ENCODE results near the gene LIN7A.
"Not testable (repeated sequence)": the region's sequence is repeated elsewhere in the genome, so short reads cannot be mapped to it uniquely, and the experiment has no call there.

The LIN7A gene

DNA sequence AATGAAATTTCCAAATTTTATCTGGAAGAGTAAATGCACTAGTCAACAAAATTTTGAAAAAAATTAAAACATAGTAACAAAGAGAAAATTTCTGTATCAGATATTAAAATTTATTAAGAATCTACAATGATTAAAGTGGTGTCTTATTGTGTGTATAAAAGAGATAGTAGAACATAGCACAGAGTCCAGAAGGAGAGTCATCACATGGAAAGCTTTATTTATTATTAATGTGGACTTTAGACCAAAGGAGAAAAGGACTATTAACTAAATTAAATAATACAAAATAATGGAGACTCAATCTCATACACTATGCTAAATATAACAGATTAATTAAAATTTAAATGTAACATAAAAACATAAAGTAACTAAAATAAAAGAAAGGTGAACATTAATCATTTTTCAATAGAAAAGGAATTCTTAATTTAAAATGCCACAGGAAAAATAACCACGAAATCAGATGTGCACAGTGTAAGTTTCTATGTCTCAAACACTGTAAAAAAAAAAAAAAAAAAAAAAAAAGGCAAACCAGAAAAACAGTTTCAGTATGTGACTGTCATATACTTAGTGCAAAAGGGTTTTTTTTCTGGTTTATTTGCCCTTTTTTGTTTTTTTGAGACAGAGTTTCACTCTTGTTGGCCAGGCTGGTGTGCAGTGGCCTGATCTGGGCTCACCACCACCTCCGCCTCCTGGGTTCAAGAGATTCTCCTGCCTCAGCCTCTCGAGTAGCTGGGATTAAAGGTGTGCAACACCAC is 125.6 kb downstream of the LIN7A start:
- DNase-seq (ENCODE audit: low read depth in 2 of 2), result no peak

DNA sequence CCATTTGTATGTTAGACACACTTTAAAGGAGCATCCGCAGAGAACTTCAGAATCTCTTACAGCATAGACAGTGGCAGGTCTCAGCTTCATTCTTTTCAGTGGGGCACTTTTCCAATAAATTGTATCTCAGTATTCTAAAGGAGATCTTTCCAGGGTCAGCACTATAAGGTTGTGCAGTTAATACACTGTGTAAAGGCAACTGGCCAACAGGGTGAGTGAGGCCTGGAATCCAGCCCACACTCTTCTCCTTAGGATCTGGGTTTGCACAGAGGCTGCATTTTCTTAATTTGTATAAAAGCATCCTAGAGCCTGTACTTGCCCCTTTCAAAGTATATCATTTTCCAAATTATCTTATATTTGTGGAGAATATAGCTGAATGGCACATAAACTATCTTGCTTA is 126.9 kb downstream of the LIN7A start:
- DNase-seq (ENCODE audit: low read depth in 2 of 2), result no peak

DNA sequence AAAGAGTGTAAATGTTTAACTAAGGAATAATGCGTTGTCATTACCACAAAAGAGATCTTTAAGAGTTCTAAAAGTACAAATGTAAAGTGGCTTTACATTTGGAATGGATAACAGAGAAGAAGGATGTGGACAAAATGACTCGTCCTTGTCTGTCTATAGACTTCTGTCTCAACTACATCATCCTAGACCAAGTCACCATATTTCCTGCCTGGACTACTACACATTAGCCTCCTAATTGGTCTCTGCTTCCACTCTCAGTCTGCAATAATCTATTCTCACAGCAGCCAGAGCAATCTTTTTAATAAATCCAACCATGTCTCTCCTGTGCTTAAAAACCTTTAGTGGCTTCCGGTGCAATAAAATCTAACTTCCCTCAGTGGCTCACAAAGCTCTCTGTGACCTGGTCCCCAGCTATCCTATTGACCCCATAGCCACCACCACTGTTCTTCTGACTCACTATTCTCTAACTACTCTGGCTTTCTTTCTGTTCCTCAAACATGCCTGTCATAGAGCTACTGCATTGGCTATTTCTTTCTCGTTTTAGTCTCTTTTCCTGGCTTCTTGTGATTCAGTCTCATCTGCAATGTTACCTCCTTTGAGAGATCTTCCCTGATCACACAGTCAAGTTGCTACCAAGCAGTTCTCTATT is 130.0 kb downstream of the LIN7A start:
- DNase-seq (ENCODE audit: low read depth in 2 of 2), result no peak

DNA sequence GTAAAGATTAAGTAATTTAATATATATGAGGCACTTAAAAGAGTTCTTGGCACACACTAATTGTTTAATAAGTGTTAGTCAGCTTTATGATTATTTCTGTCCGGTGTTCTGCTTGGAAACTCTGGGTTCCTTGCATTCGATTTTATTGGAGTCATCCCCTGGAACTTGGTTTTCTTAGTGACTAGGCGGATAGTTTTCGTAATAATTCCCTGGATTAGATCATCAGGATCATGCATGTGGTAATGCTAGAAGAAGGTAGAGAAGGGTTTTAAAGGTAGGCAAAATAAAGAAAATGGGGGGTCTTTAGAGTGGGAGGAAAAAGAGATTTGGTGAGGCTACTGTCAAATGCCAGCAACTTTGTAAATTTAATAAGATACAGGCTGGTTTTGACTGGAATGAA is 132.6 kb downstream of the LIN7A start:
- DNase-seq (ENCODE audit: low read depth in 2 of 2), result no peak

DNA sequence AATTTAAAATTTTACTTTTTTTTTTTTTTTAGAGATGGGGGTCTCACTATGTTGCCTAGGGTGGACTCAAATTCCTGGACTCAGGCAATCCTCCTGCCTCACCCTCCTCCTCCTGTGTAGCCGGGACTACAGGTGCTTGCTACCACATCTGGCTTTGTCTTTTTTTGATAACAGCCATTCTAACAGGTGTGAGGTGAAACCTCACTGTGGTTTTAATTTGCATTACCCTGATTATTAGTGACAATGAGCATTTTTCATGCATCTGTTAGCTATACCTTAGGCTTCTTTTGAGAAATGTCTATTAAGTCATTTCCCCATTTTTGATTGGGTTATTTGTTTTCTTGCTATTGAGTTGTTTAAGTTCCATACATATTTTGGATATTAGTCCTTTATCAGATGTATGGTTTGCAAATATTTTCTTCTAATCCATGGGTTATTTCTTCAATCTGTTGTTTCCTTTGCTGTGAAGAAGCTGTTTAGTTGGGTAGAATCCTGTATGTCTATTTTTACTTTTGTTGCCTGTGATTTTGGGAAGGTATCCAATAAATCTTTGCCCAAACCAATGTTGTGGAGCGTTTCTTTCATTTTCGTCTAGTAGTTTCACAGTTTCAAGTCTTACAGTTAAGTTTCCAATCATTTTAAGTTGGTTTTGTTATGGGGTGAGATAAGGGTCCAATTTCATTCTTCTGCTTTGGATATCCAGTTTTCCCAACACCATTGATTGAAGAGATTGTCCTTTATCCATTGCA is 134.9 kb downstream of the LIN7A start:
- DNase-seq (ENCODE audit: low read depth in 2 of 2), result no peak

DNA sequence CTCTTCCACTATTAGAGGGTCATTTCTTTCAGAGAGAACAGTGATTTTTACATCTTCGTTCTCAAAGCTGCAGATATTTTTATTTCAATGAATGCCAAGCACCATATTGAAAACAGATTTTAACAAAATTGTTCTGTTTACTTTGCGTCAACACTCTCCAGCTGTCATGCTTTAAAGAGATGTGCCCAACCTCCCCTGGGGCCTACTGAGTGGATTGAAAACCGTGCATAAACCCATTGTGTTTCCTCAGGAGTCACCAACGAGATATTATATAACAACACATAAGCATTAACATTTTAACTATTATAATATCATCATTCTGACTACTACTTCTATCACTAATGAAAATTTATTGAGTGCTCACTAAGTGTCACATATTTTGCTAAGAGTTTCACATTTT is 139.5 kb downstream of the LIN7A start:
- no peak for DNase-seq (ENCODE audit: low read depth in 2 of 2)

DNA sequence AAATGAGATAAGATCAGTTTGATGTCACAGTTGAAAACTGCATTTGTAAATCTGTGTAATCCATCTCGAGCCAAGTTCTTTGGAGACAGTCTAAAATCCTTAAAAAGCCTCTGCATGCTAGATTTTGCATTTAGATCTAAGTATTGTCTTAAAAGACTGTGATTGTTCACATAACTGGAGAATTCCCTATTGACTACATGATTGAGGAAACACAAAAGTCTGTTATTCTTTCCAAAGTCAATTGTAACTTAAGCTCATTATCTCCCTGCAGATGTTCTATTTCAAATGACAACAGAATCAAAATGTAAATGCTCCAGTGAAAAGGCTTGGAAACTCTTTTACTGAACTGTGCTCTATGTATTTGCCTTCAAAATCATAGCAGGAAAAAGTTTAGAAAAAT is 143.2 kb downstream of the LIN7A start:
- DNase-seq (ENCODE audit: low read depth in 2 of 2), result no peak

DNA sequence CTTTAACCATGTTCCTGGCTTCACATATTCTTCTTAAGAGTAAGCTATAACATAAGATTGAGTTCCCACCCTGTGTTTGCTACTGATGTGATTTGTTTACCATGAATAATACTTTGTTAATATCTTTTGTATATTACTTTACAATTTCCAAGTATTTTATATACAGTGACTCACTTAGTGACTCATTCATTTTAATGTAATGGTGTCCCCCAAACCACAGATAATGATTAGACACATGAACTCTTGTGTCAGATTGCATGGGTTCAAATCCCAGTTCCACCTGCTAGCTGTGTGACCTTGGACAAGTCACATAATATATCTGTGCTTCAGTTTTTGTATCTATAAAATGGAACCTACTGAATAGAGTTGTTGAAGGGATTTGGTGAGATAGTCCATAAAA is 144.9 kb downstream of the LIN7A start:
- DNase-seq (ENCODE audit: low read depth in 2 of 2), result no peak

DNA sequence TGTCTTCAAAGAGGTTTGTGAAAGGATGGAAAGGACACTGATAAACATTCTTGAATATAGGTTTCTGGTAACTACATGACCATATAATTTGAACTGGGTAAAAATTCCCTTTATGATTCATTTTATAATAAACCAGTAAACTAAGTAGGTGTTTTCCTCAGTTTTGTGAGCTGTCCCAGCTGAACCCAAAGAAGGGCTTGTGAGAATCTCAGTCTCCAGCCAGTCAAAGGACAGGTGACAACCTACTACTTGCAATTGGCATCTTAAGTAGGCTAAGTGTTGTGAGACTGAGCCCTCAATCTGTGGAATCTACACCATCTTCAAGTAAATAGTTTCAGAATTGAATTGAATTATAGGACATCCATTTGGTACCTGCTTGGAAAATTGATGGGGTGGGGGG is 145.9 kb downstream of the LIN7A start:
- no peak for DNase-seq (ENCODE audit: low read depth in 2 of 2)

DNA sequence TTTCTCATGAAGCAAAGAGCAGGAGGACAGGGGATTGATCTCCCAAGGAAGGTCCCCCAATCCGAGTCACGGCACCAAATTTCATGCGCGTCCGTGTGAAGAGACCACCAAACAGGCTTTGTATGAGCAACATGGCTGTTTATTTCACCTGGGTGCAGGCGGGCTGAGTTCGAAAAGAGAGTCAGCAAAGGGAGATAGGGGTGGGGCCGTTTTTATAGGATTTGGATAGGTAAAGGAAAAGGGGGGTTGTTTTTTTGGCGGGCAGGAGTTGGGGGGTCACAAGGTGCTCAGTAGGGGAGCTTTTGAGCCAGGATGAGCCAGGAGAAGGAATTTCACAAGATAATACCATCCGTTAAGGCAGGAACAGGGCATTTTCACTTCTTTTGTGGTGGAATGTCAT is 149.3 kb downstream of the LIN7A start:
- DNase-seq (ENCODE audit: low read depth in 2 of 2), result not testable (repeated sequence)

DNA sequence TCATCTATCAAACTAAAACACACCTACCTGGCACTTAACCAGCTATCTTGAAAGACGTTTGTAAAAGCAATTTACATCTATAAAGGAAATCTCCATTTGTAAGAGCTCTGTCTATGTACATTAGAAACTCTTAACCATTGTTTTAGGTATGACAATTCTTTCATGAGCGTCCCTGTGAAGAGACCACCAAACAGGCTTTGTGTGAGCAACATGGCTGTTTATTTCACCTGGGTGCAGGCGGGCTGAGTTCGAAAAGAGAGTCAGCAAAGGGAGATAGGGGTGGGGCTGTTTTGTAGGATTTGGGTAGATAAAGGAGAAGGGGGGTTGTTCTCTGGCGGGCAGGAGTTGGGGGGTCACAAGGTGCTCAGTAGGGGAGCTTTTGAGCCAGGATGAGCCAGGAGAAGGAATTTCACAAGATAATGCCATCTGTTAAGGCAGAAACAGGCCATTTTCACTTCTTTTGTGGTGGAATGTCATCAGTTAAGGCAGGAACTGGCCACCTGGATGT is 154.7 kb downstream of the LIN7A start:
- not testable (repeated sequence) for DNase-seq (ENCODE audit: low read depth in 2 of 2)

DNA sequence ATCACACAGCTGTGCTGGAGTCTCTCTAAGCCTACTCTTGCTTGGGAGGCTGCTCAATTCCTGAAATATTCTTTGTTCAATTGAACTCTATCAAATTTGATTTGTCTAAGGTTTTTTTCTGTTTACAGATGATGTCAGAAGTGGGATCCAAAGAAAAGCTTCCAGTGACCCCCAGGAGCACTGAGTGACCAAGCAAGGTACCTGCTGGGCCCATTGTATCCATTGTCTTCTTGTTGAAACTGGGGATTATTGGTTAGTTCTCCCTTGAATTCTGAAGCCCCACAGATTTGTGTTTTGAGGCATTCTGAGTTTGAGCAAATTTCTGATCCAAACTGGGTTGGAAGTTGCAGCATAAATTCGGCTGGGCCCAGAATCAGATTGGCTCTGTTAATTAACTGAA is 156.4 kb downstream of the LIN7A start:
- no peak for DNase-seq (ENCODE audit: low read depth in 2 of 2)

DNA sequence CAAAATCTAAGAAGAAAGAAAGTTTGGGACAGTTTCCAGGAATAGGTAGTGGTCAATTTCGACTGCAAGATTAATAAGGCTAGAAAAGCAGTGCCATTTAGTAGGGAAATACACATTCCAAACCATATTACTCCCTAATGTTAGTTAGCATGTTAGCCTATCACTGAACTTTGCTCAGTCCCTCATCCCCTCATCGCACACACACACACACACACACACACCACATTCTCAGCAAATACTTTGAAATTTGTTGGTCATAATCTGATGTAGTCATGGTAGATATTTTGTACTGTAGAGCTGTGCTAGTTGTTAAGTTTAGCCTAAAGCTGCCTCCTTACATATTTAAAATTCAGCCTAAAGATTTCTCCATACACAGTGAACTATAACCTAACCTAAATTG is 157.0 kb downstream of the LIN7A start:
- DNase-seq (ENCODE audit: low read depth in 2 of 2), result no peak

DNA sequence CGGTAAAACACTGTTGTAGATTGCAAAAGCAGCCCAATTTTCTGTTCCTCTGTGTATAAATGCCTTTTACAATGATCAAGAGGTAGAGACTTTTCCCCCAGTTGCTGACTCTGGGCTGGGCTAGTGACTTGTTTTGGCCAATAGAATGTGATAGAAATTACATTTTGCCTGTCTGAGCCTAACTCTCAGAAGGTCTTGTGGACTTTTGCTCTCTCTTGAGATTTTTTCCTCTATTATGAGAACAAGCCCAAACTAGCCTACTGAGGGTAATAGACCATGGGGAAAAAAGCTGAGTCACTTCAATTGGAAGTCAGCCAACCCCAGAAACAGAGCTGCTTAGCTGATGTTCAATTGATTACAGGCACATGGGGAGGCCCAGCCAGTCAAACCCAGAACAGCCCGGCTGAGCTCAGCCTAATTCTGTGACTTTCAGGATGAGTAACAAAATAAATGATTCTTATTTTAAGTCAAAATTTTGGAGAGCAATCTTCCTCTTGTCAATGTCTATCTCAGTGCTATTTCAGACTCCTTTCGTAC is 159.7 kb downstream of the LIN7A start:
- no peak for DNase-seq (ENCODE audit: low read depth in 2 of 2)

DNA sequence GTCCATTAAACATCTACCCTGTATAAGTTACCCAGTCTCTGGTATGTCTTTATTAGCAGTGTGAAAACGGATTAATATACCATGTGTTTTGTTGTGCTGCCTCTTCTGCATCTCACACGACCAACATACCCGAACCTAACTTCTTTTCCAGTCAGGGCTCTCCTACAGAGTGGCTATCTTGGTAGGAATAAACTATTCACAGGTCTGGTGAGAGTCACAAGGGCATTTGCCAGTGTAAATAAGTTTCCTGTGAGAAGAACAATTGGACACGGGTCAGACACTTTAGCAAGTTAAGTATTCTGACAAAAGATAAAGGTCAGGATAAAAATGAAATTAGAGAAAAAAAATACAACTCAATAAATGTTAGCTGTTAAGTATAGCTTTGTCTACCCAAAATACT is 160.1 kb downstream of the LIN7A start:
- DNase-seq (ENCODE audit: low read depth in 2 of 2), result no peak

DNA sequence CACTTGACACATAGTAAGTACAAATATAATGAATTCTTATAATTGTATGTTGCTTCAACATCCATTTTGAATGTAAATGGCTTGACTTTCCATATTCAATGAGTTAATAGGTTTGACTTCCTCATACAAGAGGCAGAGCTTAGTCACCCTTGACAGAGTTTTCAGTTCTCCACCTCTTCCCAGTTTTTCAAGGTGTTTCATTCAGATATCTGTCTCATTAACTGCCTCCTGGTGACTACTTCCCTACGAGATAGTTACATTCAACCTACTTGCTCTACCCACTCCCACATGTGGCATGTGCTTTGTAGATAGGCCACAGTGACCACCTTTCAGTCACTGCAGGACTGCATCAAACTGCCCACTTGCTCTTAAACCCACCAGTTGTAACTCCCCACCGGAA is 161.0 kb downstream of the LIN7A start:
- no peak for DNase-seq (ENCODE audit: low read depth in 2 of 2)

DNA sequence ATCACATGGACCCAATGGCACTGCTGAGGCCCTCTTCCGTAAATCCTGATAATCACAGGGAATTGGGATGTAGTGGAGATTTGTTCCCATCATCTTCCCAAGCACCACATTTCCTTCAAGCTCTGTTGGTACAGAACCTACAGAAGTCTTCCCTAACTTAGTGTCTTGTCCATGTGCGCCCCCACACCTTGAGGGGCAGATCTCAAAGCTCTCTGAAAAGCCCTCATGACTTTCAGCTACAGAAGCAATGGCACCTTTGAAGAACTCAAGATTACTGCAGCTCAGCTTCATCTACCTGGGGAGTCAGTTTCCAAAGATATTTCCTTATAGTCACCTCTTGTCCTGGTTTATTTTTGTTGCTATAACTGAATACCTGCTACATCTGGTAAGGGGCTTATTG is 166.8 kb downstream of the LIN7A start:
- no peak for DNase-seq (ENCODE audit: low read depth in 2 of 2)

DNA sequence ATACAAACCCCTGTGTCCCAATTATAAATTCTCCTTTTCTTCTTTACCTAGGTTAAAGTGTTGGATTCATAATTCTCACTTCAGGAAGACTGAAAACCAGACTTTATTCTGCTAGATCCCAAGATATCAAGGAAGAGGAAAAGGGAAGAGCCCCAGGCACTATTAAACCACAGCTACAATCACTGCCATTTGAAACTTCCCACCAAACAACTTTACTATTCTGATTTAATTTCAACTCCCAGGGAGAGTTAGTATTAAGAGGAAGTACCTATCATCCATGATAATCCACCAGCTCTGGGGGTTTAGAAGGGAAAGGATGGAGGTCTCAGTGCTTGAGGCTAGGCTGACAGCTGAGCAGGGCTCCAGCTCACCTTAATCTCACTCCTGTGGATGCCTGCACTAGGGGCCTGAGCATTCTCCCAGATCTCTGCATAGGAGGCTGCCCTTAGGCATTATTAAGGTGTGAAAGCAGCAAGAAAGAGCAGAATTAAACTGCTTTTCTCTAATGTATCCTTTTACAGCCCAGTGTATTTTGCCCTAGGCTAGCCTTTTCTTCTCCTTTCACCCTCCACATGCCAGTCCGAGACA is 168.1 kb downstream of the LIN7A start:
- no peak for DNase-seq (ENCODE audit: low read depth in 2 of 2)

DNA sequence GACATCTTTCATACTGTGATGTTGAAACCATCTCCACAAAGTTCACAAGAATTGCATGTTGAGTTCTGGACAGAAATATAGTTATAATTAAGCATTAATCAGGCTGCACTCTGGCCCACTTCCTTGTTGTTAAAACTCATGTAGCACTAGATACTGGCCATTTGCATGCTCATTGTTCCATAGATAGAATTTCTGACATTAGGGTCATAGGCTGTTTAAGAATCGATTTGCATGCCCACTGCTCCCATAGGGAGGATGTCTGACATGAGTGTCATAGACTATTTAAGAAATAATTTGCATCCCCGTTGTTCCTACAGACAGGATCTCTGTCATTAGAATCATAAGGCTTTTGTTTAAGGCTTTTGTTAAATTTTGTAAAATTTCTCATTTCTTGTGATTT is 170.8 kb downstream of the LIN7A start:
- no peak for DNase-seq (ENCODE audit: low read depth in 2 of 2)

DNA sequence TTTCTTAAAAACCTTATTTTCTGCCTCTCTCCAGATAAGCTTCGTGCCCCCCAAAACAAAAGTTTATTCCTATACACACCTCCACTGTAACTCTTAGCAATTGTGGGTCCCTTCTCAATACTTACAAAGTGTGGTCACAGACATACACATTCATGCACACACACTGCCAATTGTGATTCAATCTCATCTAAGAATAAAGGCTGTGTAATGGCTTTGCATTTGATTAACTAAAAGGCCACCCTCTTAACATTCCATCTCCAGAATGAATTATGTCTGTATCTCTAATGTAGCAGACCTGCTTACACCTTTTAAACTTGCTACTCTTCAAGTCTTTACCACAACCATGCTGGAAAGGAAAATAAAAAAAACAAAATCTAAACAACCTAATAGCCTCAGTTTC is 171.5 kb downstream of the LIN7A start:
- no peak for DNase-seq (ENCODE audit: low read depth in 2 of 2)

DNA sequence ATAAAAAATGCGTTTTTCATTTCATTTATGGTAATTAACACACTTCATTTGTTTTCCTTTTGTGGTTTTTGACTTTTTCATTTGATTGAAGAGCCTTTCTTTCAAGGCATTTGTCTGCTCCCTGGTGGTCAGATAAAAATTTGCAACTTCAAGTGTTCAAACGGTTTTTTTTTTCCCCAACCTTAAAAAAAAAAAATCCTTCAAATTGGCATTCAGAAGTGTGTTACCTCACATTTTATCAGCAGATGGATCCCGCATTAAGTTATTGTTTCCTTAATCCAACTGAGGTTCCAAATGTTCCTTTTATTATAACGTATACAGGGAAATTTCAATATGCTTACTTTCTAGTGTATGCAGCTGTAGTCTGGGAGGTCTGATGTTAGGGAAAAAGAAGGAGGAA is 173.9 kb downstream of the LIN7A start:
- no peak for DNase-seq (ENCODE audit: low read depth in 2 of 2)

DNA sequence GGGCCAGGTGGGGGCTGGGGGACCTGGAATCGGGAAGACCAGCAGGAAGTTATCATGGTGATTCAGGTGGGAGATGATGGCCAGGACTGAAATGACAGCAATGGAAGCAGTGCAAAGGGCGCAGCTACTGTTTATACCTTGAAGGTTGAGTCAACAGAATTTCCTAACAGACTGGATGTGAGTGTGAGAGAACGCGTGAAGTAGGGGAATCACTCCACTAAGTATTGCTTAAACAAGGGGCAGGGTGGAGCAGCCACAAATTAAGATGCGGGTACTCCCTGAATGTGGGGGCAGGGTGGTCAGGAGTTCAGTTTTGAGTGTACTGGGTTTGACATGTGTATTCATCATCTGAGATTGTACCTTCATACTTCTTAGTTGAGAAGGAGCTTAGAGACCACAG is 175.9 kb downstream of the LIN7A start:
- DNase-seq (ENCODE audit: low read depth in 2 of 2), result no peak

All from stimulated activated CD4-positive, alpha-beta T cell treated with anti-CD3 and anti-CD28 coated beads, Interleukin-1b, Interleukin-23, amount 100 ng/mL, for 1 hour (primary cell).